Smooth muscle cell of the brain vasculature (primary cell): ENCODE data around the gene LDHD.
"Not testable (repeated sequence)": the region's sequence is repeated elsewhere in the genome, so short reads cannot be mapped to it uniquely, and the experiment has no call there.

Experiments used
- DNase-seq: peaks from one replicate; pipeline ENCODE4 v3.0.0-alpha.2; 2012; ENCODE audit warnings: low read depth, low spot score

LDHD gene

GRCh38 chr16:75099738-75100602, 16.6 kb downstream of the LDHD start:
- DNase-seq: no peak

- DNase-seq: no peak
Observed at GRCh38 chr16:75099075-75099667, 17.4 kb downstream of the LDHD start.

GRCh38 chr16:75097941-75098901, 18.4 kb downstream of the LDHD start:
- DNase-seq: no peak

GRCh38 chr16:75097191-75097761, 19.3 kb downstream of the LDHD start:
- DNase-seq: no peak

DNA sequence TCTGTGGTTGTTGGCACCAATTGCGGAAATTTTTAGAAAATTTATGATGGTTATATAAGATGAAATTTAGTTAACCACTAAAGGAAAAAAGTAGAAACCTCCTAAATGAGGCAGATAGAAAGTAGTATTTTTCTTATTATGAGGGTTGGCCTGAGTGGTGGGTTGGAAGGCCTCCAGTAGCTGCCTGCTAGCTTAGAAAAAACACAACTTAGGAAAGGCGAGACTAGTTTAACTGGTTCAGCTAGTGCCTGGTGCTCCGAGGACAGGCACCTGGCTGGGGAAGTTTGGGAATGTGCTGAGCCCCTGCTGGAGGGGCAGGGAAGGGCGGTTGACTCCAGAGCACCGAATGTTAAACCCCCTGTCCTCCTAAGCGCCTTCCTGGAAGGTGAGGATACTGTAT, 19.9 kb downstream of the LDHD start:
- DNase-seq: no peak

DNA sequence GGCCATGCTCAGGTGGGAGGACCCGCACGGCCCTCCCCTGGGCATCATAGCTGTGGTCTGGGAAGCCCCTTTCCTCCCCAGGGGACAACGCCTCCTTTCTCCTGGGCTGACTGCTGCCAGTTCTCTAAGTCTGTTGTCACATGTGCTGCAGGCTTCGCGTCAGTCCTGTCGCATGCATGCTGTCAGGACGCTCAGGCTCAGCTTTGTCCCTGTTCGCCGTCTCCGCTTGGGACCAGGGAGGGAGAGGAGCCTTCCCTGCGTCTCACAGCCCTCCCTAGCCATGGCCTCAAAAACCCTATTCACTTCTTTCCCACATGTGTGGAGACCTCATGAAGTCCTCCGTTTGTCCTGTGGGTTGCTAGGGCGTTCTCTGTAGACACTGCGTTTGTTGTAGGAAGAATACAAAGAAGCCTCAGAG, 21.4 kb downstream of the LDHD start:
- DNase-seq: no peak

GRCh38 chr16:75093598-75094540, 22.7 kb downstream of the LDHD start:
- no peak for DNase-seq

- no peak for DNase-seq
Observed at GRCh38 chr16:75092777-75093176, 23.8 kb downstream of the LDHD start.

DNA sequence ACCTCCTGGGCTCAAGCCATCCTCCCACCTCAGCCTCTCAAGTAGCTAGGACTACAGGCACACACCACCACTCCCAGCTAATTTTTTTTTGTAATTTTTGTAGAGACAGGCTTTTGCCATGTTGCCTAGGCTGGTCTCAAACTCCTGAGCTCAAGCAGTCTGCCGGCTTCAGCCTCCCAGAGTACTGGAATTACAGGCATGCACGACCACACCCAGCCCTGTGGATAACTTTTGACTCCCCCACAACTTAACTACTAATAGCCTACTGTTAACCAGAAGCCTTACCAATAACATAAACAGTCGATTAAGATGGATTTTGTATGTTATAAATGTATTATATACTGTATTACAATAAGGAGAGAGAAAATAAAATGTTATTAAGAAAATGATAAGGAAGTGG, 25.0 kb downstream of the LDHD start:
- DNase-seq: not testable (repeated sequence)

DNA sequence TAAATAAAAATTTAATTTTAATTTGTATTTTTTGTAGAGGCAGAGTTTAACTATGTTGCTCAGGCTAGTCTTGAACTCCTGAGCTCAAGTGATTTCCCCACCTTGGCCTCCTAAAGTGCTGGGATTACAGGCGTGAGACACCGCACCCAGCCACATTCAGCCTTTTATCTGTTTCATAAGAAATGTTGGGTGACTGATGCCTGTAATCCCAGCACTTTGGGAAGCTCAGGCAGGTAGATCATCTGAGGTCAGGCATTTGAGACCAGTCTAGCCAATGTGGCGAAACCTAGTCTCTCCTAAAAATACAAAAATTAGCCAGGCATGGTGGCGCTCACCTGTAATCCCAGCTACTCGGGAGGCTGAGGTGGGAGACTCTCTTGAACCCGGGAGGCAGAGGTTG, 25.7 kb downstream of the LDHD start:
- DNase-seq: not testable (repeated sequence)

GRCh38 chr16:75089486-75090202, 26.9 kb downstream of the LDHD start:
- no peak for DNase-seq

DNA sequence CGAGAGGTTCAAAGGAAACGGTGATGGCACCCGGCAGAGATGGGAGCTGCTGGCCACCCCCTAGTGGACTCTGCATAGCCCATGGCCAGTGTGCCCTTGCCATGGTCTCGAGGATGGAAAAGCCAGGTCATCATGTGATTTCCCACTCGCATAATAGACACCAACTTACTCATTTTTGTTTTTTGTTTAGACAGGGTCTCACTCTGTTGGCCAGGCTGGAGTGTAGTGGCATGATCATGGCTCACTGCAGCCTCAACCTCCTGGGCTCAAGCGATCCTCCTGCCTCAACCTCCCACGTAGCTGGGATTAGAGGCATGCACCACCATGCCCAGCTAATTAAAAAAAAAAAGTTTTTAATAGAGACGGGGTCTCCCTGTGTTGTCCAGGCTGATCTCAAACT, 27.6 kb downstream of the LDHD start:
- DNase-seq: no peak

- no peak for DNase-seq
Observed at GRCh38 chr16:75088216-75088615, 28.4 kb downstream of the LDHD start.

DNA sequence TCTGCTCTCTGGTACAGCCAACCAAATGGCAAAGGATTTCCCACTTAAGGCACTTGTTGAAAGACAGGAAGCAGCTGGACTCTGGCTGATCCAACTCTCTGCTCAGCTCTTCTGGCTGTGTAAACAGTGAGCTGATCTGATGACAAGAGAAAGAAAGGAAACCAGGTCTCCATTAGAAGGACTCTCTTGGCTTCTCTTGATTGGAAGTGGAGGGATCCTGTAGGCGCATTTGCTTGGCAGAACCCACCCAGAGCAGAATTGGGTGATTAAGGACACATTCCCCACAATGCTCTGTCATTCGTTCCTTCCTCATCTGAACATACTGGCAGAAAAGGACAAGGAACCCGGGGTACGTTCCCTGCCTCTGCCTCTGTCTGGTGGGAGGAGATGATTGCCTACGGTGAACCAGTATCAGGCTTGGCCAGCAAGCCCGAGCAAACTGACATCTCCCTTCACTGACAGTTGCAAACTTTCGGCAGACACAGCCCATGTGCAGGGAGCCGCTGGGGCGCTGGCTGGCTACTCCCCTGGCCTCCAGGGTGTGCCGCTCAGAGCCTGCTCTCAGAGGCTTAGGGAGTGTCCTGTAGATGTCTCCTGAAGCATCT, 29.1 kb downstream of the LDHD start:
- DNase-seq: no peak

DNA sequence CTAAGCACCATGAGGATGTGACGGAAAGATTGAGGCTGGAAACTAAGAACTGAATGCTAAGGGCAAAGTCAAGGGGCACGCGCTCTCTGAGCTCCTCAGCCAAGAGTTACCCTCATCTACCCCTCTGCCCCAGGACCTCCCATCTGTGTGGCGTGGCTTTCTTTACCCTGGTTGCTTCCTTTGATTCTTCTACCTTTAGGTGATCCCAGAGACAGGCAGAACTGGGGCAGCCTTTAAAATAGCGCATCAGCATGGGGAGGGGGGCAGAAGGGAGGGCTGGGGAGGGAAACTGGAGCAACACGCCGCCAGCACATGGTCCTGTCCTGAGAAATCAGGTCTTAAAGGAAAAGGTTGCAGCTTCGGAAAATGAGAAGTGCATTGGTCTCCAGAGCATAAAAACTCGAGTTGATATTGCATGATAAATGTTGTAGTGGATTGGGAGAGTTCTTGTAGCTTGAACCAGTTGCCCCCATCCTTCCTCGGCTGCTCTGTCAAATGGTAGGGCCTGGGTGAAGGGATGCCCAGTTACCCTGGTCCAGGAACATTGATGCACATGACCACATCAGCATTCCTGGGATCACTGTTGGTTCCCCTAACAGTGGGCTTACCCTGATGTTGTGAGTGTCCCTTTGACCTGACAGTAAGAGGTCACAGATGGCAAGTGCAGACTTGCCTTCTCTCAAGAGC, 29.7 kb downstream of the LDHD start:
- no peak for DNase-seq

DNA sequence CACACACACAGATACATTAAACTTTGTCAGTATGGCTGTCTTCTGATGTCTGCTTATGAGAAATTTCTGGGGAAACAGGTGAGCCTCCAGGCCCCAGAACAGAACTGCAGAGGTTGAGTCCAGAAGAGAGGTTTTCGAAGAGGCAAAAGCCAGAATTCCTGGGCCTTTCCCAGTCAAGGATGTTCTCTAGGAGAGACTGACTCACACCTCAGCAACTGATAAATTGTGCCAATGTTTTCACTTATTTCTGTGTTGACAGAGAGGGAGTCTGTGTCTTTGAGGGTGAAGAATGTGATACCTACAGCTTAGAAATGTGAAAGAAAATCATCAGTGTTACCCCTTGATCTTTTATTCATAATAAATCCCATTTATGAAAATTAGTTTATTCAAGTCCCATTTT, 30.3 kb downstream of the LDHD start:
- DNase-seq: no peak

DNA sequence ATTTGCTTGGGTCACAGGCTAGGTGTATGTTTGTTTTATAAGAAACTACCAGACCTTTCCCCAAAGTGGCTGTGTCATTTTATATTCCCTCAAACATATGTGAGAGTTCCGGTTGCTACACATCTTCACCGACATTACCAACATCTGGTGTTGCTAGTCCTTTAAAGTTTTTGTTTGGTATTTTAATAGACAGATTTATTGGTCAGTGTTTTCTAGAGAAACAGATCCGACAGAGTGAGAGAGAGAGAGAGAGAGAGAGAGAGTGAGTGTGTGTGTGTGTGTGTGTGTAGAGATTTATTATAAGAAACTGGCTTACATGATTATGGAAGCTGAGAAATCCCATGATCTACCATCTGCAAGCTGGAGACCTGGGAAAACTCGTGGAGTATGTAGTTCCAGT, 31.0 kb downstream of the LDHD start:
- no peak for DNase-seq

DNA sequence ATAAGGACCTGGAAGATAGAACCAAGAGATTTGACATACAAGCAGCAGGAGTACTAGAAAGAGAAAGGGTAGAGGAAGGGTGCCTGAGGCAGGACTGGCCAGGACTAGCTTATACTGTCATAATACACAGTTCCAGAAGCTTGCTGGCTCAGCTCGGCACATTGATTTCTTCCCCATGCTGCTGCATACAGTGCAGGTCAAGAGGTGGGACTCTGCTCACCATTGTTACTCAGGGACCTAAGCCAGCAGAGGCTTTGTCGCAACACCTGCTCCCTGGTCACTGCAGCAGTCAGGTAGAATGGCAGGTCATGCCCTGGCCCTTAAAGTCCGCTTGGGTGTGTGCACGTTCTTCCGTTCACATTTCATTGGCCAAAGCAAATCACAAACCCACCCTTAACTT, 32.8 kb downstream of the LDHD start:
- no peak for DNase-seq
